H9 (cell line): ENCODE measurements around the gene BASP1. TPM values are rescaled to one million over a fixed set of nuclear protein-coding genes. Genes with fewer than 3 reads are reported as not detected.

Experiments
- DNase-seq: peaks from one replicate; pipeline ENCODE4 v3.0.0-alpha.2; 2017
- H2AFZ ChIP-seq: one replicate; pipeline ENCODE4 v1.6.1; 2013; ENCODE audit warnings: mild to moderate bottlenecking, low read length, control low read depth, moderate library complexity
- H2AK5ac ChIP-seq: 2 replicates; pipeline ENCODE4 v1.6.1; 2013; ENCODE audit warnings: low read length, control low read depth, mixed read lengths; ENCODE audit not compliant: insufficient read length
- H2BK120ac ChIP-seq: one replicate; pipeline ENCODE4 v1.6.1; 2013; ENCODE audit warnings: low read depth, mild to moderate bottlenecking, low read length, control low read depth, inconsistent platforms; ENCODE audit not compliant: poor library complexity, severe bottlenecking
- H2BK12ac ChIP-seq: 2 replicates; pipeline ENCODE4 v1.6.1; 2013; ENCODE audit warnings: low read length, control low read depth, mixed read lengths, low read depth; ENCODE audit not compliant: insufficient read length
- H2BK15ac ChIP-seq: 2 replicates; pipeline ENCODE4 v1.6.1; 2013; ENCODE audit warnings: low read depth, low read length, control low read depth
- H2BK20ac ChIP-seq: one replicate; pipeline ENCODE4 v1.6.1; 2013; ENCODE audit warnings: low read depth, mild to moderate bottlenecking, low read length, control low read depth, inconsistent platforms; ENCODE audit not compliant: poor library complexity, severe bottlenecking
- H2BK5ac ChIP-seq: 2 replicates; pipeline ENCODE4 v1.6.1; 2013; ENCODE audit warnings: low read length, control low read depth, mixed read lengths; ENCODE audit not compliant: insufficient read length
- H3K14ac ChIP-seq: 2 replicates; pipeline ENCODE4 v1.6.1; 2013; ENCODE audit warnings: low read length, control low read depth; ENCODE audit not compliant: insufficient read depth
- H3K18ac ChIP-seq: 2 replicates; pipeline ENCODE4 v1.6.1; 2013; ENCODE audit warnings: low read depth, mild to moderate bottlenecking, mixed read lengths, low read length, control low read depth; ENCODE audit not compliant: insufficient read length
- H3K23ac ChIP-seq: 2 replicates; pipeline ENCODE4 v1.6.1; 2013; ENCODE audit warnings: low read length, control low read depth, mixed read lengths, low read depth; ENCODE audit not compliant: insufficient read length
- H3K23me2 ChIP-seq: 2 replicates; pipeline ENCODE4 v1.6.1; 2013; ENCODE audit warnings: low read depth, mild to moderate bottlenecking, mixed read lengths, low read length, control low read depth; ENCODE audit not compliant: insufficient read length, poor library complexity, severe bottlenecking
- H3K27ac ChIP-seq: 2 replicates; pipeline ENCODE4 v1.5.1; 2013; ENCODE audit warnings: low read length, control low read depth, mixed read lengths, low read depth; ENCODE audit not compliant: insufficient read length
- H3K27me3 ChIP-seq: 2 replicates; pipeline ENCODE4 v1.6.1; 2013; ENCODE audit warnings: low read length, control low read depth, inconsistent platforms; ENCODE audit not compliant: insufficient read depth
- H3K4ac ChIP-seq: 2 replicates; pipeline ENCODE4 v1.6.1; 2013; ENCODE audit warnings: low read depth, mild to moderate bottlenecking, control low read depth, inconsistent platforms, low read length, moderate library complexity
- H3K4me1 ChIP-seq: 2 replicates; pipeline ENCODE4 v1.6.1; 2013; ENCODE audit warnings: low read length, control low read depth, inconsistent platforms; ENCODE audit not compliant: insufficient read depth
- H3K4me2 ChIP-seq: 2 replicates; pipeline ENCODE4 v1.6.1; 2013; ENCODE audit warnings: low read length, control low read depth, mixed read lengths; ENCODE audit not compliant: insufficient read length, insufficient read depth
- H3K56ac ChIP-seq: 2 replicates; pipeline ENCODE4 v1.6.1; 2013; ENCODE audit warnings: low read depth, mild to moderate bottlenecking, mixed read lengths, low read length, control low read depth; ENCODE audit not compliant: insufficient read length
- H3K79me1 ChIP-seq: 2 replicates; pipeline ENCODE4 v1.6.1; 2013; ENCODE audit warnings: low read depth, mild to moderate bottlenecking, moderate library complexity, low read length, control low read depth, inconsistent platforms; ENCODE audit not compliant: insufficient read depth, poor library complexity, severe bottlenecking
- H3K79me2 ChIP-seq: 2 replicates; pipeline ENCODE4 v1.6.1; 2013; ENCODE audit warnings: low read length, control low read depth, inconsistent platforms; ENCODE audit not compliant: insufficient read depth
- H3K9ac ChIP-seq: 2 replicates; pipeline ENCODE4 v1.6.1; 2013; ENCODE audit warnings: low read length, control low read depth, mixed read lengths; ENCODE audit not compliant: insufficient read length; ENCODE audit errors: extremely low read depth
- H3K9me3 ChIP-seq: one replicate; pipeline ENCODE4 v1.6.1; 2013; ENCODE audit warnings: low read depth, low read length, inconsistent platforms; ENCODE audit not compliant: control insufficient read depth
- H3T11ph ChIP-seq: one replicate; pipeline ENCODE4 v1.6.1; 2013; ENCODE audit warnings: mild to moderate bottlenecking, low read length, control low read depth, inconsistent platforms
- H4K20me1 ChIP-seq: one replicate; pipeline ENCODE4 v1.6.1; 2013; ENCODE audit not compliant: control insufficient read depth, insufficient read length, insufficient read depth
- H4K5ac ChIP-seq: 2 replicates; pipeline ENCODE4 v1.6.1; 2013; ENCODE audit warnings: low read depth, mild to moderate bottlenecking, mixed read lengths, low read length, control low read depth; ENCODE audit not compliant: insufficient read length
- H4K8ac ChIP-seq: replicated peaks from 2 replicates; pipeline ENCODE4 v1.6.1; 2013; ENCODE audit warnings: low read length, control low read depth, mixed read lengths, low read depth; ENCODE audit not compliant: insufficient read length
- H4K91ac ChIP-seq: 2 replicates; pipeline ENCODE4 v1.6.1; 2013; ENCODE audit warnings: low read depth, mild to moderate bottlenecking, moderate library complexity, mixed read lengths, low read length, control low read depth; ENCODE audit not compliant: insufficient read length
- H3K27ac Mint-ChIP-seq, 3 experiments: 2 replicates in 2 of 3; 3 replicates in 1 of 3; pipeline ENCODE4 v1.8.0; 2020 to 2021; ENCODE audit warnings: mixed read lengths in 3 of 3, mild to moderate bottlenecking in 1 of 3, moderate library complexity in 1 of 3
- H3K27me3 Mint-ChIP-seq: 2 replicates; pipeline ENCODE4 v1.8.0; 2021; ENCODE audit warnings: low read depth, mild to moderate bottlenecking, moderate library complexity, mixed read lengths
- H3K36me3 Mint-ChIP-seq, 3 experiments: 2 replicates in 2 of 3; 3 replicates in 1 of 3; pipeline ENCODE4 v1.8.0; 2020 to 2021; ENCODE audit warnings: low read depth in 3 of 3, mixed read lengths in 3 of 3; ENCODE audit not compliant: insufficient read depth in 1 of 3
- H3K4me1 Mint-ChIP-seq, 2 experiments: 2 replicates each; pipeline ENCODE4 v1.8.0; 2020; ENCODE audit warnings: mixed read lengths in 2 of 2
- H3K4me3 Mint-ChIP-seq, 2 experiments: 2 replicates in 1 of 2; 3 replicates in 1 of 2; pipeline ENCODE4 v1.8.0; 2020 to 2021; ENCODE audit warnings: mild to moderate bottlenecking in 2 of 2, mixed read lengths in 2 of 2, moderate library complexity in 1 of 2
- H3K9me3 Mint-ChIP-seq, 2 experiments: 2 replicates in 1 of 2; 3 replicates in 1 of 2; pipeline ENCODE4 v1.8.0; 2020; ENCODE audit warnings: mild to moderate bottlenecking in 2 of 2, mixed read lengths in 2 of 2, moderate library complexity in 1 of 2
- WGBS: extraction: QIAGEN DNeasy Blood & Tissue Kit; methylation state at CpG from one replicate; pipeline ENCODE4 v1.1.7; 2013; ENCODE audit warnings: missing lambda C conversion rate, low lambda C conversion rate, mixed read lengths; ENCODE audit not compliant: insufficient read length; ENCODE audit errors: extremely low coverage; 5-methylcytosine and 5-hydroxymethylcytosine counted together
- total RNA-seq: library from RNA; stranded (reverse); gene quantifications from 2 replicates; pipeline ENCODE4 v1.2.1, GENCODE V29; 2021
- TF ChIP-seq, protein P1 (sequence below): fragments of 200-600 bp; sonication (generic); conservative IDR thresholded peaks from 3 replicates; pipeline ENCODE4 v1.8.0; 2021; ENCODE audit warnings: antibody characterized with exemption, mild to moderate bottlenecking

BASP1 gene
- total RNA-seq, 1 experiment from 2014 or later: 180 TPM

DNA sequence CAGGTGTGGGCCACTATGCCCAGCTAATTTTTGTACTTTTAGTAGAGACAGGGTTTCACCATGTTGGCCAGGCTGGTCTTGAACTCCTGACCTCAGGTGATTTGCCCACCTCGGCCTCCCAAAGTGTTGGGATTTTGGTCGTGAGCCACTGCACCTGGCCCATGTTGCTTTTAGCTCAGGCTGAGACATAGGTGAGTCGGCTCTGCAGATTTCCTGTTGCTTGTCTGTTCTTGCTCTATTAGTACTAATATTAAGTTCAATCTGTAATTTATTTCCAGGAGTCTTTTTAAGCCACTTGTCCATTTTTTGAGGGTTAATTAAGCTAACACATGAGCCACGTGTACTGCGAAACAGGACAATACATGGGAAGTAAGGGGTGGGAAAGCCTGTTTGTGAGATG, 21.4 kb upstream of the BASP1 start:
- H4K8ac ChIP-seq: no peak overlapping the region
- H2BK120ac ChIP-seq: no peak overlapping the region
- H4K91ac ChIP-seq: no peak overlapping the region
- no peaks in the 10 kb centered on the region for H4K20me1 ChIP-seq
- TF ChIP-seq, protein P1, sequence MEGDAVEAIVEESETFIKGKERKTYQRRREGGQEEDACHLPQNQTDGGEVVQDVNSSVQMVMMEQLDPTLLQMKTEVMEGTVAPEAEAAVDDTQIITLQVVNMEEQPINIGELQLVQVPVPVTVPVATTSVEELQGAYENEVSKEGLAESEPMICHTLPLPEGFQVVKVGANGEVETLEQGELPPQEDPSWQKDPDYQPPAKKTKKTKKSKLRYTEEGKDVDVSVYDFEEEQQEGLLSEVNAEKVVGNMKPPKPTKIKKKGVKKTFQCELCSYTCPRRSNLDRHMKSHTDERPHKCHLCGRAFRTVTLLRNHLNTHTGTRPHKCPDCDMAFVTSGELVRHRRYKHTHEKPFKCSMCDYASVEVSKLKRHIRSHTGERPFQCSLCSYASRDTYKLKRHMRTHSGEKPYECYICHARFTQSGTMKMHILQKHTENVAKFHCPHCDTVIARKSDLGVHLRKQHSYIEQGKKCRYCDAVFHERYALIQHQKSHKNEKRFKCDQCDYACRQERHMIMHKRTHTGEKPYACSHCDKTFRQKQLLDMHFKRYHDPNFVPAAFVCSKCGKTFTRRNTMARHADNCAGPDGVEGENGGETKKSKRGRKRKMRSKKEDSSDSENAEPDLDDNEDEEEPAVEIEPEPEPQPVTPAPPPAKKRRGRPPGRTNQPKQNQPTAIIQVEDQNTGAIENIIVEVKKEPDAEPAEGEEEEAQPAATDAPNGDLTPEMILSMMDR: no peak
- no peak overlapping the region for H2BK15ac ChIP-seq
- H3K4me1 ChIP-seq: no peaks in the 10 kb centered on the region; the same call in 1 of the 2 replicates
- no peak overlapping the region for H2AK5ac ChIP-seq
- WGBS: no CpG with 5 or more reads among the region's 5 CpGs
- peaks cover 0 to 5% of the 10 kb centered on the region in 2 experiments; a peak in 2 of 5 replicates for H3K9me3 Mint-ChIP-seq
- H3K9ac ChIP-seq: no peak overlapping the region
- no peaks in the 10 kb centered on the region for H3K79me1 ChIP-seq
- H3K4ac ChIP-seq: no peak overlapping the region
- H3K27me3 Mint-ChIP-seq: no peaks in the 10 kb centered on the region; the same call in 1 of the 2 replicates
- H3K4me1 Mint-ChIP-seq: peaks cover 2% of the 10 kb centered on the region in 2 experiments
- no peak overlapping the region for H3K23ac ChIP-seq
- no peak overlapping the region for H3K56ac ChIP-seq
- DNase-seq: no peak
- no peak overlapping the region for H3K27ac Mint-ChIP-seq
- no peak overlapping the region for H3K4me2 ChIP-seq
- no peak overlapping the region for H3K18ac ChIP-seq
- no peak overlapping the region for H3K27ac ChIP-seq
- no peaks in the 10 kb centered on the region for H3K27me3 ChIP-seq
- no peaks in the 10 kb centered on the region for H3K79me2 ChIP-seq
- no peak overlapping the region for H3T11ph ChIP-seq
- no peak overlapping the region for H2BK12ac ChIP-seq
- no peak overlapping the region for H2AFZ ChIP-seq
- H3K9me3 ChIP-seq: no peaks in the 10 kb centered on the region
- no peak overlapping the region for H2BK20ac ChIP-seq
- no peak overlapping the region for H3K4me3 Mint-ChIP-seq
- H3K23me2 ChIP-seq: no peaks in the 10 kb centered on the region
- H3K14ac ChIP-seq: no peak overlapping the region
- H3K36me3 Mint-ChIP-seq: peaks cover 3 to 16% (median 5%) of the 10 kb centered on the region in 3 experiments; a peak in 4 of 7 replicates
- H2BK5ac ChIP-seq: no peak overlapping the region
- H4K5ac ChIP-seq: no peak overlapping the region
